NCI-H460 (cell line): ENCODE measurements around the gene GATA6. TPM values are rescaled to one million over a fixed set of nuclear protein-coding genes. Genes with fewer than 3 reads are reported as not detected.

Experiments
- DNase-seq: peaks from one replicate; pipeline ENCODE4 v3.0.0-alpha.2; 2016; ENCODE audit warnings: low read depth; ENCODE audit errors: extremely low read depth
- polyA plus RNA-seq: library from polyadenylated mRNA; depleted of rRNA; stranded (reverse); fragments of >200 nt; gene quantifications from 2 replicates; pipeline ENCODE4 v1.2.3, GENCODE V29; 2014; cell fraction: nucleus; rRNA removed
- total RNA-seq: library from RNA; depleted of rRNA; stranded (reverse); fragments of >200 nt; shearing (Covaris generic); gene quantifications from 2 replicates; pipeline ENCODE4 v1.2.3, GENCODE V29; 2014; rRNA removed

GATA6 gene
- 1.0 and 1.8 TPM in 2 replicates for total RNA-seq
- 0.75 and 0.89 TPM in 2 replicates for polyA plus RNA-seq

- DNase-seq = peak; percentile 61
Observed at GRCh38 chr18:22169011-22169888, at the start of gene GATA6. Gene GATA6, plus strand, starts transcription at chr18:22169589. Its CDS starts 1,556 bp downstream, at chr18:22171145.

DNA sequence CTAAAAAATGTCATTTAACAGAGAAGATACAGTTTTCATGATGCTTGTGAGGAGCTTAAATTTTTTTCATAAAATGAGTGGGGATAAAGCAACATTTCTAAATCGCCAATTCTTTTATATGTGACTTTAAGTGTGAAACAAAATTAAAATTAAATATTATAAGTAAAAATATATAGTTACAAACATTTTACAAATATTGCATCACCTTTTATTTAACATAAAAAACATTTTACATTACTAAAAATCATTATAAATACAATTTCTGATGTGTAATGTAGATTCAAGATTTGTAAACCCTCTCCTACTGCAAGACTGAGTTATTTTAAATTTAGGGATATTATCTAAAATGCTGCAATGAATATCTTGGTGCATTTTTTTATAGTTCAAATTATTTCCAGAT lies 44.4 kb upstream of the GATA6 start:
- no peak for DNase-seq

- no peak for DNase-seq
Observed at GRCh38 chr18:22128954-22129353, 40.4 kb upstream of the GATA6 start.

DNA sequence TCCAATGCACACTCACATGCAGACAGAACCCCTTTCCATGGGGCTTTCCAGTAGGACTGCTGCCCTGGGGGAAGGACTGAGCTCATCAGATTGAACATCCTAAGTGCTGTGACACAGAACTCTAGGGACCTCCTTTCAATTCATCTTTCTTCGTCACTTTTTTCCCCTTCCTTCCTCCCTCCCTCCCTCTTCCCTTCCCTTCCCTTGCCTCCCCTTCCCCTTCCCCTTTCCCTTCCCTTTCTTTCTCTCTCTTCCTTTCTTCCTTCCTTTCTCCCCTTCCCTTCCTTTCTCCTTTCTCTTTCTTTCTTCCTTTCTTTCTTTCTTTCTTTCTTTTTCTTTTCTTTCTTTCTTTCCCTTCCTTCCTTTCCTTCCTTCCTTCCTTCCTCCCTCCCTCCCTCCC lies 39.6 kb upstream of the GATA6 start:
- no peak for DNase-seq

DNA sequence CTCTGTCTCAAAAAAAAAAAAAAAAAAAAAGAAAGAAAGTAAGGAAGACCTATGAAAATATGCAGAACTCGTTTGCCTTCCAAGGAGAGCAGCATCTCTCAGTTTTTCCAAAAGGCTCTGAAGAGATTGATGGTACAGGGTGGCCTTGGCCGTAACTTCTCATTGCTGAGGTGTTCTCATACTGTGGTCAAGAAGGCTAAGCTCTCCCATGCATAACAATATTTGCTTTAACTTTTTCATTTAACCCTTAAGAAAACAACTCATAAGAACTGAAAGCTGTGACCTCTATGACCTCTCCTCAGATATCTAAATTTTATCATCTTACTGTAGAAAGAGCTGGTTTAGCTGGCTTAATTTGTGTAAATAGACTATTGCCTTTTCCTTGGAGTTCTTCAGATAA lies 37.1 kb upstream of the GATA6 start:
- DNase-seq = no peak

- no peak for DNase-seq
Observed at GRCh38 chr18:22132763-22133162, 36.6 kb upstream of the GATA6 start.

GRCh38 chr18:22136395-22136794 lies 33.0 kb upstream of the GATA6 start:
- DNase-seq = peak; percentile 32

- DNase-seq = no peak
Observed at GRCh38 chr18:22141211-22141610, 28.2 kb upstream of the GATA6 start.

- DNase-seq = no peak
Observed at GRCh38 chr18:22143347-22144340, 25.7 kb upstream of the GATA6 start.

GRCh38 chr18:22145160-22145559 lies 24.2 kb upstream of the GATA6 start:
- DNase-seq = no peak

DNA sequence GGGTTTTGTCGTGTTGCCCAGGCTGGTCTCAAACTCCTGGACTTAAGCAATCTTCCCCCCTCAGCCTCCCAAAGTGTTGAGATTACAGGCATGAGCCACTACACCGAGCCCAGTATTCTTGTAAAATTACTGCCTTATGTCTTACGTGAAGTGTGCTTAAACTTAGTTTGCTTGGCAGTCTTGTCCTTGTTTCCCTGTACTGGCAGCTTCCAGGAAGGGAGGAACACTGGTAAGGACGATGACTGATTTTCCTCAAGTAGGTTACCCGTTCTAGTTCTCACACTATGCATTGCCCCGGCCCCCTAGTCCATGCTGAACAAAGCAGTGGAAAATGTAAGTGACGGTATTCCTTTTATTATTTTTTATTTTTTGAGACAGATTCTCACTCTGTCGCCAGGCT lies 19.7 kb upstream of the GATA6 start:
- no peak for DNase-seq

GRCh38 chr18:22152093-22152492 lies 17.3 kb upstream of the GATA6 start:
- no peak for DNase-seq

- DNase-seq = no peak
Observed at GRCh38 chr18:22153428-22153827, 16.0 kb upstream of the GATA6 start.

DNA sequence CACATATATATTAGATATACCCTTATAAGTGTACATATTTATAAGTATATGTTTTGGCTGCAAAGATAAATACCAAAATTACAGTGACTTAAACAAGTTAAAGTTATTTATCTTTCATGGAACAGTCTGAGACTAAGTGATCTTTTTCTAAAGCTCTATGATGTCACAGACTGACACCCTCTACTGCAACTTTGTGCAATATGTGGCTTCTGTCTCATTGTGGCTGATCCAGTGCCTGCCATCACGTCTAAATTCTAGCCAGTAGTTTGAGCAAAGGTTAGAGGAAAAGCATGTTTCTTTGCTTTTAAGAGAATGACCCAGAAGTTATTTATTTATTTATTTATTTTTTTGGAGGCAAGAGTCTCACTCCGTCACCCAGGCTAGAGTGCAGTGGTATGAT lies 13.8 kb upstream of the GATA6 start:
- no peak for DNase-seq

DNA sequence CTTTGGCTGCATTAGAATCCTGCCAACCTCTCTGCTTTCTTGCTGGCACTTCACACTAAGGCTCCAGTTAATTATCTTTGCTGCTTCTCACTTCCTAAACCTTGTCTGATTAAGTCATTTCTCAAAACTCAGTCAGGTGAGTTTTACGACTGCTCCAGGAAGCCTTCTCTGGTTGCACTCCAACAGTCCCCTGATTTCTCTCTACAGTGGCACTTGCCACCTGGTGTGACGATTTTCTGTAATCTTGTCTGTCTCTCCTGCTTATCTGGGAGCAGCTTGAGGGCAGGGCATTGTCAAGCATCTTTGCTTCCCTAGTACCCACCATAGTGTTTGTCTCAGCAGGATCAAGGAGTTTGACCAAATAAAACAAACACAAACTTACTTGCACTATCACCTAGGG lies 10.4 kb upstream of the GATA6 start:
- DNase-seq = no peak

DNA sequence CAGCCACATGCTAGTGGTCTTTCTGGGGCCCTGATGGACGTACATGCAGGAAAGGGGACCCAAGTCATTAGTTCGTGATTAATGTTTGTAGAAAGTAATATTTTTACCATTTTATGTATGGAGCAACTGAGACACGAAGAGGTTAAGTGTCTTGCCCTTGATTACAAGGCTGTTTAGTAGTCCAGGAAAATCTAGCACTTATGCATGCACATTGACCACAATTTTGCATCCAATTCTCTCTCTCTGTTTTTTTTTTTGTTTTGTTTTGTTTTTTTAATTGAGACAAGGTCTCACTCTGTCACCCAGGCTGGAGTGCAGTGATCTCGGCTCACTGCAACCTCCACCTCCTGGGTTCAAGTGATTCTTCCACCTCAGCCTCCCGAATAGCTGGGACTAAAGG lies 8.3 kb upstream of the GATA6 start:
- no peak for DNase-seq

DNA sequence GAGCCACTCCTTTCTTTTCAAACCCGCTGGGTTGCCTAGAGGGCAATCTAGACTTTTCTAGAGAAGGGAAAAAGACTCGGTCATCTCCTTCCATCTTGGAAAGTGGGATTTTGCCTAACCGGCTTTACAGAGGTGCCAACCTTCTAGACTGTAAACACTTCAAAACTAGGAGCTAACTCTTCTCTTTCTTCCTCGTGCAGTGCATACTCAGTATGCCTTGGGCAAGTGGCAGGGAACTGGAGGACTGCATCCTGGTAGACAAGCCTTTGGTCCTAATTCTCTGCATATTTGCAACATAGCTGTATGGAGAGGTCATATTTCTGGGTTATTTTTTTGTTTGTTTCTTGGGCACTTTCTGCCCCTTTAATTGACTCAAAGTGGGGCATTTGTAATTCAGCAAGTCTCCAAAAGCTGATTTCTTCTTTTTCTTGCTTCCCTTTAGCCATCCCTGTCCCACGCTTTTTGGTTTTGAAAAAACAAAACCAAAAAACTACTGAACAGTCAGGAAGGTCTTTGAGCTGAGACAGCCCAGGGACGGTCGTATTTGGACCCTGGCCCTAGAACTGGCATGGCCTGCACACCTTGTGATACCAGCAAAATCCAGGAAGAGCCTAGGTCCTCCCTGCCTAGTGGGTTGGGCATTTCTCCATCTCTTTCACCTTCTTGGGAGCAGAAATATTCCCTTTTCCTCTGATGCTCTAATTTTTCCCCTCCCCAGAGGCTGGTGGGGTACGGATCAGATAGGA lies 5.8 kb upstream of the GATA6 start:
- DNase-seq = no peak

GRCh38 chr18:22164337-22165048 lies 4.9 kb upstream of the GATA6 start:
- no peak for DNase-seq

DNA sequence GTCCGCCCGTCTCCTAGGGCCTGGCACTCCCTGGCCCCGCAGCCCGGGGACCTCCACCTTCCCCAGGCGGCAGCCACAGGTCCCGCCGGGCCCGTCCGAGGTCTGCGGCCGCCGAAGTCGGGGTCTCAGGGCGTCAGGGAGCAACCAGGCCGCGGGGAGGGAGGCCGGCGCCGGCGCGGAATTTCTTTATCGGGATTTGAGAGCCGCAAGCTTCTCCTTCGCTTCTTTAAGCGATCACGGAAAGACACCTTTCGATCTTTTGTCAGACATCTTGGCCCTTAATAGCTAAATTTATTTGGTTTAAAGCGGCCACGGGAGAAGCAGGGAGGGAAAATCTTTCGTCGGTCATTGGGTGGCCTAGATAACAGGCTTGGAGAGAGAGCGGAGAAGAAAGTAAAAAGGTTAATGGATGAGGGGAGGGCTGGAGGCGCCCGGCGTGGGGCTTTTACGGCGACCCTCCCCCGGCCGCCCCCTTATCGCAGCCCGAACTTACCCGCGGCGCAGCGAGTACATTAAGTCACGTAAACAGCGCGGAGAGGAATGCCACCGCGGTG lies 4.3 kb upstream of the GATA6 start:
- no peak for DNase-seq

- DNase-seq = no peak
Observed at GRCh38 chr18:22165603-22166068, 3.8 kb upstream of the GATA6 start.
